ENCODE measurements around the gene PURB. TPM values are rescaled to one million over a fixed set of nuclear protein-coding genes. Genes with fewer than 3 reads are reported as not detected.

Gene PURB
- total RNA-seq, 6 experiments from 2014 or later, result 4.9 to 6.9 (median 6.7) TPM

DNA sequence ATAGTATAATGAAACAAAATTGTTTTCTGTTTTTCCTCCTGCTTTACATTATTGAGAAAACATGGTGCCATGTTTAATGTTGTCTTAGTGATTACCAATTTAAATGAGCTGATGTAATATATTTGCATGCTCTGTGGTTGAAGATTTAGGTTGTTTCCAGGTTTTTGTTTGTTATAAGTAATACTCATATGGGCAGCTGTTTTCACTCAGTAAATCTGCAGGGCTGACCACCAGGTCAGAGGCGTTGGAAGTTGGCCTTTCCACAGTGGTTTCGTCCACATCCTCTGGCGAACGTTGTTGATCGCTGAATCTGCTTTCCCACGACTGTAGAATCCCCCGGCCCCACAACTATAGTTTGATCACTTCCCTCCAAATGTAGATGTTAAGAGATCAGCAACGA lies 21.6 kb upstream of the PURB start:
- DNase-seq, result no peak
- Histone ChIP-seq H3K4me3 (no peak overlapping the region), H3K36me3 (no peaks in the 10 kb centered on the region), H3K4me1 (peaks cover 0 to 4% (median 0%) of the 10 kb centered on the region in 4 donors), H3K27me3 (no peaks in the 10 kb centered on the region), H3K27ac (no peak overlapping the region), H3K9me3 (no peaks in the 10 kb centered on the region)
- no peak for ATAC-seq
- intact Hi-C loops (cut with DNase I), result no loop called here
- 76% methylated on average over 8 of the region's 8 CpGs for WGBS (ENCODE audit: insufficient coverage, low coverage, low lambda C conversion rate, missing lambda C conversion rate)
- TF ChIP-seq POLR2A (IDR thresholded peaks at IDR 0.05), result no peak
- TF ChIP-seq, protein P1, sequence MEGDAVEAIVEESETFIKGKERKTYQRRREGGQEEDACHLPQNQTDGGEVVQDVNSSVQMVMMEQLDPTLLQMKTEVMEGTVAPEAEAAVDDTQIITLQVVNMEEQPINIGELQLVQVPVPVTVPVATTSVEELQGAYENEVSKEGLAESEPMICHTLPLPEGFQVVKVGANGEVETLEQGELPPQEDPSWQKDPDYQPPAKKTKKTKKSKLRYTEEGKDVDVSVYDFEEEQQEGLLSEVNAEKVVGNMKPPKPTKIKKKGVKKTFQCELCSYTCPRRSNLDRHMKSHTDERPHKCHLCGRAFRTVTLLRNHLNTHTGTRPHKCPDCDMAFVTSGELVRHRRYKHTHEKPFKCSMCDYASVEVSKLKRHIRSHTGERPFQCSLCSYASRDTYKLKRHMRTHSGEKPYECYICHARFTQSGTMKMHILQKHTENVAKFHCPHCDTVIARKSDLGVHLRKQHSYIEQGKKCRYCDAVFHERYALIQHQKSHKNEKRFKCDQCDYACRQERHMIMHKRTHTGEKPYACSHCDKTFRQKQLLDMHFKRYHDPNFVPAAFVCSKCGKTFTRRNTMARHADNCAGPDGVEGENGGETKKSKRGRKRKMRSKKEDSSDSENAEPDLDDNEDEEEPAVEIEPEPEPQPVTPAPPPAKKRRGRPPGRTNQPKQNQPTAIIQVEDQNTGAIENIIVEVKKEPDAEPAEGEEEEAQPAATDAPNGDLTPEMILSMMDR (IDR thresholded peaks at IDR 0.05), result no peak

DNA sequence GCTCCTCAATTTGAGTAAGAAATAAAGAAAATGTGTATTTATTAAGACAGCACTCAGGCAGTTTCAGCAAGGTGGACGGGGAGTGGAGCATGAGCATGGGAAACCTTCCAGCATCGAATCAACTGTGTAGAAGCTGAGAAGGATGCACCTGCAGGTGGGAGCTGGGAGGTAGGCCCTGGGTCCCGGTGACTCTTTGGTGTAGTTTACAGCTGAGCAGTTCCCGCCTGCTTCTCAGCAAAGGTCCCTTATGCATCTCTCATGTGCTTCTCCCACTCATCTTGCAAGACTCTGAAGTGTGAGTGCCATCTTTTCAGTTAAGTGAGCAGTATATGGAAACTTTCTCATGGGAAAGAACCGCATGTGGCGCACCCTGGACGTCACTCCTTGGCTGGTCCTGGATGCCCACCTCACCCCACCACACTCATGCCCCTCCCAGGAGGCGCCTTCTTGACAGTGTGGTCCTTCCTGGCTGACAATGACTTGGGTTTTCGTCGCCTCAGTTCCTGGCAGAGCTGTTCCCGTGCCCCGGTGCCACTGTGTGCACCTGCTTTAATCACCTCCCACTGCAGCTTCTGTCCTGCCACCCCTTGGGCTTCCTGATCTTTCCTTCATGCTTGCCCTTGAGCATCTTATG lies 19.8 kb upstream of the PURB start:
- Histone ChIP-seq H3K4me3 (no peak overlapping the region), H3K27me3 (no peaks in the 10 kb centered on the region), H3K4me1 (no peaks in the 10 kb centered on the region), H3K27ac (no peak overlapping the region), H3K36me3 (no peaks in the 10 kb centered on the region), H3K9me3 (no peaks in the 10 kb centered on the region)
- no peak for ATAC-seq
- DNase-seq, result no peak
- WGBS (ENCODE audit: insufficient coverage, low coverage, low lambda C conversion rate, missing lambda C conversion rate), result 80% methylated on average over 2 of the region's 12 CpGs
- TF ChIP-seq POLR2A (IDR thresholded peaks at IDR 0.05), result no peak
- TF ChIP-seq, protein P1 (IDR thresholded peaks at IDR 0.05), result no peak
- intact Hi-C loops (cut with DNase I), result no loop called here

DNA sequence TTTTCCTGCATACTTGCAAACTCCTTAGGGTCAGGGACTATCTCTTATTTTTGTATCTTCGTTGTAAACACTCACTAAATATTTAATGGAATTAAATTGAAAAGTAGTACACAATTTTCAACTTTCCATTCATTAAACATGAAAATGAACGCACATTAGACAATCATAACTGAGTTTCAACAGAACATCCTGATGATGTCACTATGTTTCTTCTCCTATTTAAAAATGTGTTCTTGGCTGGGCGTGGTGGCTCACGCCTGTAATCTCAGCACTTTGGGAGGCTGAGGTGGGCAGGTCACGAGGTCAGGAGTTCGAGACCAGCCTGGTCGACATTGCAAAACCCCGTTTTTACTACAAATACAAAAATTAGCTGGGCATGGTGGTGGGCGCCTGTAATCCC lies 14.1 kb upstream of the PURB start:
- H3K4me1 ChIP-seq, result peaks cover 0 to 1% (median under 1%) of the 10 kb centered on the region in 4 donors
- no peaks in the 10 kb centered on the region for H3K36me3 ChIP-seq
- TF ChIP-seq POLR2A (IDR thresholded peaks at IDR 0.05), result no peak
- TF ChIP-seq, protein P1 (IDR thresholded peaks at IDR 0.05), result no peak
- no peak for ATAC-seq
- H3K27ac ChIP-seq, result no peak overlapping the region
- H3K9me3 ChIP-seq, result no peaks in the 10 kb centered on the region
- H3K27me3 ChIP-seq, result no peaks in the 10 kb centered on the region
- intact Hi-C loops (cut with DNase I), result no loop called here
- no peak for DNase-seq
- H3K4me3 ChIP-seq, result no peak overlapping the region
- 84% methylated on average over 9 of the region's 9 CpGs for WGBS (ENCODE audit: insufficient coverage, low coverage, low lambda C conversion rate, missing lambda C conversion rate)

DNA sequence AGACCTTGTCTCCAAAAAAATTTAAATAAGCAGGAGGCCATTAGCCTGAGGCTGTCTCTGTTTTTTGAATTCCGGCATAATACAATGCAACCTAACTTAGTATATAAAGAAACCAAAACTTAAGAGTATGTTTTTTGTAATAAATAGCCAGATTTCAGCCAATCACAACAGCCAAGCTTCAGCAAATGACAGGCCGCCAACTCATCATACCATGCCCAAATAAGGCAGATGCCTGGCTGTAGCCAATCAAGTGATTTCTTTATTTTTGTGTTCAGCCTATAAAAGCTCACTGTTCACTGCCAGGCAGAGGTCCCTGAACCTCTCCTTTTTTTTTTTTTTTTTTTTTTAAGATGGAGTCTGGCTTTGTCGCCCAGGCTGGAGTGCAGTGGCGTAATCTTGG lies 12.7 kb upstream of the PURB start:
- 97% methylated on average over 3 of the region's 4 CpGs for WGBS (ENCODE audit: insufficient coverage, low coverage, low lambda C conversion rate, missing lambda C conversion rate)
- intact Hi-C loops (cut with DNase I), result no loop called here
- TF ChIP-seq, protein P1 (IDR thresholded peaks at IDR 0.05), result no peak
- no peak for TF ChIP-seq POLR2A (IDR thresholded peaks at IDR 0.05)
- ATAC-seq (no peak), DNase-seq (no peak)
- H3K4me3 ChIP-seq, result no peak overlapping the region
- no peak overlapping the region for H3K27ac ChIP-seq
- H3K27me3 ChIP-seq, result no peaks in the 10 kb centered on the region
- H3K4me1 ChIP-seq, result peaks cover 0 to 13% (median 6%) of the 10 kb centered on the region in 4 donors
- H3K9me3 ChIP-seq, result no peaks in the 10 kb centered on the region
- H3K36me3 ChIP-seq, result no peaks in the 10 kb centered on the region

Measured in right lobe of liver (tissue), 6 donors.